ENCODE data around the gene ATMIN.

Gene ATMIN

DNA sequence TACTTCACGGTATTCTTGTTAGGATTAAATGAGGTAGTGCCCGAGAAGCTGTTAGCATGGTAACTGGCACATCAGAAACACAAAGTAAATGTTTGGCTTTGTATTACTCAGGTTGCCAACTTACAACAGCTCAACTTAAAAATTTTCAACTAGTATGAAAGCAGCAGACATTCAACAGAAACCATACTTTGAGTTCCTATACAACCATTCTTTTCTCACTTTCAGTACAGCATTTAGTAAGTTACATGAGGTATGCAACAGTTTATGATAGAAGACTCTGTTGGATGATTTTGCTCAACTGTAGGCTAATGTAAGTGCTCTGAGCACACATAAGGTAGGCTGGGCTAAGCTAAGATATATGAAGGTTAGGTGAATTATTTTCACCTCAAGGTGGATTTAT, 21.0 kb upstream of the ATMIN start:
- Histone ChIP-seq H3F3A (ENCODE audit: low read depth) (no peaks in the 10 kb centered on the region), H3K4me2 (ENCODE audit: low read depth, low read length, poor library complexity, severe bottlenecking) (no peak overlapping the region), H3K9ac (ENCODE audit: low read depth, low read length, poor library complexity, severe bottlenecking) (no peak overlapping the region), H3K9me2 (replicated peaks; ENCODE audit: low read depth, low read length) (no peaks in the 10 kb centered on the region), H3K79me2 (ENCODE audit: insufficient read depth, low read length) (peaks cover 27% of the 10 kb centered on the region), H3K4me3 (ENCODE audit: low read length, poor library complexity, severe bottlenecking) (no peak overlapping the region), H3K4me1 (ENCODE audit: insufficient read depth, low read length, poor library complexity, severe bottlenecking) (peaks cover 4% of the 10 kb centered on the region), H3K36me3 (ENCODE audit: insufficient read depth, low read length) (peaks cover 72% of the 10 kb centered on the region), H4K20me1 (ENCODE audit: insufficient read depth, low read length, poor library complexity, severe bottlenecking) (peaks cover 7% of the 10 kb centered on the region), H2AFZ (ENCODE audit: low read length) (no peak overlapping the region), H3K9me3 (ENCODE audit: insufficient read depth, low read depth, low read length) (no peaks in the 10 kb centered on the region), H3K27me3 (ENCODE audit: insufficient read depth, low read length, poor library complexity, severe bottlenecking) (no peaks in the 10 kb centered on the region)
- TF ChIP-seq EZH2phosphoT487 (IDR thresholded peaks at IDR 0.05; ENCODE audit: borderline replicate concordance) = no peak
- TF ChIP-seq, protein P1, sequence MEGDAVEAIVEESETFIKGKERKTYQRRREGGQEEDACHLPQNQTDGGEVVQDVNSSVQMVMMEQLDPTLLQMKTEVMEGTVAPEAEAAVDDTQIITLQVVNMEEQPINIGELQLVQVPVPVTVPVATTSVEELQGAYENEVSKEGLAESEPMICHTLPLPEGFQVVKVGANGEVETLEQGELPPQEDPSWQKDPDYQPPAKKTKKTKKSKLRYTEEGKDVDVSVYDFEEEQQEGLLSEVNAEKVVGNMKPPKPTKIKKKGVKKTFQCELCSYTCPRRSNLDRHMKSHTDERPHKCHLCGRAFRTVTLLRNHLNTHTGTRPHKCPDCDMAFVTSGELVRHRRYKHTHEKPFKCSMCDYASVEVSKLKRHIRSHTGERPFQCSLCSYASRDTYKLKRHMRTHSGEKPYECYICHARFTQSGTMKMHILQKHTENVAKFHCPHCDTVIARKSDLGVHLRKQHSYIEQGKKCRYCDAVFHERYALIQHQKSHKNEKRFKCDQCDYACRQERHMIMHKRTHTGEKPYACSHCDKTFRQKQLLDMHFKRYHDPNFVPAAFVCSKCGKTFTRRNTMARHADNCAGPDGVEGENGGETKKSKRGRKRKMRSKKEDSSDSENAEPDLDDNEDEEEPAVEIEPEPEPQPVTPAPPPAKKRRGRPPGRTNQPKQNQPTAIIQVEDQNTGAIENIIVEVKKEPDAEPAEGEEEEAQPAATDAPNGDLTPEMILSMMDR (conservative IDR thresholded peaks at IDR 0.05; ENCODE audit: low read length) = no peak

DNA sequence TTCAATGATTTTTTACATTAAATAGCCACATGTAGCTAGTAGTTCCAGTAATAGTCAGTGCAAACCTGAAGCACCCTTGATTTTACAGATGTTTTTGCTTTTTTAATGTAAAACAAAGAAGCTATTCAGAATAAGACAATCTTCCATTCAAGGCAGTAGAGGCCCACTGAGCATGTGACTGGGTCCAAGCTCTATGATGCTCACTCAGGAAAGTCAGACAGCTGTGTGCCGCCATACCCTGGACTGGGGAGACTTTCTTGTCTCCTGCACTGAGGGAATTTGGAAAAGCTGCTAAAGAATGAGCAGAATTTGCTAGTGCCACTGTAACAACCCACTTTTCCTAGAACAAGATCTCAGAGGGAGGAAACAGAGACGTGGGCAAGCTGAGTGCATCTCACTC, 17.1 kb upstream of the ATMIN start:
- H3K9ac ChIP-seq (ENCODE audit: low read depth, low read length, poor library complexity, severe bottlenecking) = no peak overlapping the region
- no peak overlapping the region for H3K4me2 ChIP-seq (ENCODE audit: low read depth, low read length, poor library complexity, severe bottlenecking)
- H4K20me1 ChIP-seq (ENCODE audit: insufficient read depth, low read length, poor library complexity, severe bottlenecking) = peaks cover 3% of the 10 kb centered on the region
- H3K4me1 ChIP-seq (ENCODE audit: insufficient read depth, low read length, poor library complexity, severe bottlenecking) = no peaks in the 10 kb centered on the region
- no peaks in the 10 kb centered on the region for H3K79me2 ChIP-seq (ENCODE audit: insufficient read depth, low read length)
- H3K4me3 ChIP-seq (ENCODE audit: low read length, poor library complexity, severe bottlenecking) = no peak overlapping the region
- H3K27me3 ChIP-seq (ENCODE audit: insufficient read depth, low read length, poor library complexity, severe bottlenecking) = no peaks in the 10 kb centered on the region
- TF ChIP-seq, protein P1 (conservative IDR thresholded peaks at IDR 0.05; ENCODE audit: low read length) = no peak
- TF ChIP-seq EZH2phosphoT487 (IDR thresholded peaks at IDR 0.05; ENCODE audit: borderline replicate concordance) = no peak
- no peaks in the 10 kb centered on the region for H3K9me2 ChIP-seq (replicated peaks; ENCODE audit: low read depth, low read length)
- no peaks in the 10 kb centered on the region for H3K9me3 ChIP-seq (ENCODE audit: insufficient read depth, low read depth, low read length)
- peaks cover 97% of the 10 kb centered on the region for H3K36me3 ChIP-seq (ENCODE audit: insufficient read depth, low read length)
- no peaks in the 10 kb centered on the region for H3F3A ChIP-seq (ENCODE audit: low read depth)
- H2AFZ ChIP-seq (ENCODE audit: low read length) = no peak overlapping the region

DNA sequence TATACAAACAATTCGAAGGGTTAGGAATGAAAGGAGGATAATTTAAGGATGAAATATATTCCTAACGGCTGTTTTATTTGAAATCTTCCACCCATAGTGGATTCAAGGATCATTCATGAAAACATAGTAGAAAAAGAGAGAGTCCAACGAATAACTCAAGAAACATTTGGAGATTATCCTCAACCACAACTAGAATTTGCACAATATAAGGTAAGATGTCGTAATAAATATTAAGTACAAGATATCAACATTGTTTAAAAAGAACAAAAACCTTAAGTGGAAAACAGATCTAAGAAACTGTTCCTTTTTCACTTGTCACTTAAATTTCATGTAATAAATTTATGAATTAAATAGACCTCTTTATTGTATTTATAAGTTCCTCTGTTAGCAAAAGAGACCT, 9.2 kb upstream of the ATMIN start:
- no peak overlapping the region for H2AFZ ChIP-seq (ENCODE audit: low read length)
- H3K9me3 ChIP-seq (ENCODE audit: insufficient read depth, low read depth, low read length) = no peaks in the 10 kb centered on the region
- H3K27me3 ChIP-seq (ENCODE audit: insufficient read depth, low read length, poor library complexity, severe bottlenecking) = no peaks in the 10 kb centered on the region
- no peaks in the 10 kb centered on the region for H3K79me2 ChIP-seq (ENCODE audit: insufficient read depth, low read length)
- H3K4me3 ChIP-seq (ENCODE audit: low read length, poor library complexity, severe bottlenecking) = no peak overlapping the region
- no peaks in the 10 kb centered on the region for H3F3A ChIP-seq (ENCODE audit: low read depth)
- no peak overlapping the region for H3K4me2 ChIP-seq (ENCODE audit: low read depth, low read length, poor library complexity, severe bottlenecking)
- H3K4me1 ChIP-seq (ENCODE audit: insufficient read depth, low read length, poor library complexity, severe bottlenecking) = no peaks in the 10 kb centered on the region
- TF ChIP-seq EZH2phosphoT487 (IDR thresholded peaks at IDR 0.05; ENCODE audit: borderline replicate concordance) = no peak
- TF ChIP-seq, protein P1 (conservative IDR thresholded peaks at IDR 0.05; ENCODE audit: low read length) = no peak
- H3K9me2 ChIP-seq (replicated peaks; ENCODE audit: low read depth, low read length) = no peaks in the 10 kb centered on the region
- no peaks in the 10 kb centered on the region for H4K20me1 ChIP-seq (ENCODE audit: insufficient read depth, low read length, poor library complexity, severe bottlenecking)
- H3K9ac ChIP-seq (ENCODE audit: low read depth, low read length, poor library complexity, severe bottlenecking) = no peak overlapping the region
- H3K36me3 ChIP-seq (ENCODE audit: insufficient read depth, low read length) = peaks cover 72% of the 10 kb centered on the region
